ENCODE results near the gene RTKN2. TPM values are rescaled to one million over a fixed set of nuclear protein-coding genes. Genes with fewer than 3 reads are reported as not detected.

RTKN2 gene
- total and polyA plus RNA-seq, 10 of the 15 experiments (the other 5 are each of a cell fraction or from before 2014, with no cell fraction given), result 0.10 TPM; not detected in 9

- TF ChIP-seq ZBED1 (IDR thresholded peaks at IDR 0.05; ENCODE audit: borderline replicate concordance) (no peak), NFYB (IDR thresholded peaks at IDR 0.05; ENCODE audit: insufficient read depth, low read depth, low read length) (peak; percentile 44; the same call in 1 of the 2 replicates), SMC3 (IDR thresholded peaks at IDR 0.05; ENCODE audit: borderline replicate concordance, low read length) (peak; percentile 41; the same call in 1 of the 2 replicates), CTCF (IDR thresholded peaks at IDR 0.05 in 2 of 3, conservative IDR thresholded peaks at IDR 0.05 in 1 of 3; ENCODE audit: control insufficient read depth in 2 of 3, extremely low read depth in 1 of 3, insufficient read depth in 1 of 3, low read depth in 3 of 3, low read length in 3 of 3) (peak; percentile 49 to 57 (median 52); a peak in 5 of 6 replicates), BMI1 (IDR thresholded peaks at IDR 0.05; ENCODE audit: borderline replicate concordance) (no peak), RAD21 (IDR thresholded peaks at IDR 0.05; ENCODE audit: insufficient read depth, low read depth, low read length) (peak; percentile 54)
- H3K4me1 ChIP-seq (ENCODE audit: control insufficient read depth, insufficient read depth, low read length), result no peaks in the 10 kb centered on the region
- in situ Hi-C loops (cut with MboI) (no loop called here), intact Hi-C loops (cut with micrococcal nuclease; ENCODE audit: unreplicated experiment) (loop anchor here (5.0 to 10.0 kb wide), 2 partner anchors 157 to 890 kb away; no protein-coding TSS in a partner anchor)
- no peak overlapping the region for H3K4me2 ChIP-seq (ENCODE audit: control insufficient read depth, insufficient read depth)
- FAIRE-seq (peak; percentile 7), ATAC-seq (peak; percentile 80), DNase-seq (ENCODE audit: low read depth, low spot score) (no peak)
- ChIA-PET POLR2A (no interaction called here), CTCF (interaction anchor here (0.6 to 4.1 kb wide), 14 partner anchors 9 to 1455 kb away, joined by 3 to 19 read pairs (median 3); no protein-coding TSS in a partner anchor), RAD21 (ENCODE audit: unreplicated experiment) (interaction anchor here (1.2 to 1.4 kb wide), 2 partner anchors 159 to 820 kb away, joined by 3 to 4 read pairs; no protein-coding TSS in a partner anchor), SMC1A (ENCODE audit: uncharacterized antibody, unreplicated experiment) (interaction anchor here (0.5 to 2.0 kb wide), 8 partner anchors 16 to 893 kb away, joined by 3 to 6 read pairs (median 3); no protein-coding TSS in a partner anchor)
- no peak overlapping the region for H3K4me3 ChIP-seq
- BruUV-seq (replicated peaks), result no TSS peak
- no peak overlapping the region for H3K9ac ChIP-seq (ENCODE audit: control insufficient read depth, insufficient read depth, low read length)
- H2AFZ ChIP-seq (ENCODE audit: control insufficient read depth, low read depth, low read length), result no peak overlapping the region
- H3K27ac ChIP-seq (ENCODE audit: control insufficient read depth, insufficient read depth), result no peak overlapping the region
- H3K36me3 ChIP-seq (ENCODE audit: control insufficient read depth in 2 of 2, insufficient read depth in 2 of 2, low read length in 1 of 2), result no peaks in the 10 kb centered on the region
- peaks cover 10 to 13% of the 10 kb centered on the region in 2 experiments for H3K27me3 ChIP-seq (replicated peaks in 1 of 2; ENCODE audit: control insufficient read depth in 2 of 2, insufficient read depth in 2 of 2, low read length in 1 of 2)
- no peaks in the 10 kb centered on the region for H4K20me1 ChIP-seq (ENCODE audit: control insufficient read depth, insufficient read depth)
- H3K9me3 ChIP-seq (replicated peaks; ENCODE audit: control insufficient read depth, insufficient read depth, low read length), result no peaks in the 10 kb centered on the region; the same call in 2 of the 3 replicates
- H3K79me2 ChIP-seq (ENCODE audit: control insufficient read depth, insufficient read depth, low read length), result no peaks in the 10 kb centered on the region
- 0% methylated on average over 1 of the region's 1 CpG for WGBS (ENCODE audit: insufficient coverage, insufficient replicate concordance, low lambda C conversion rate, missing lambda C conversion rate)
These were observed 3.8 kb downstream of the RTKN2 start for GRCh38 chr10:62264702-62265436.
